C4-2B (cell line): Measurements from ENCODE around the gene TGFBI.

Source experiments
- H3K27ac ChIP-seq: fragments of 450-650 bp; 2 replicates; pipeline ENCODE4 v1.5.1; 2017
- ZFX ChIP-seq: fragments of 450-650 bp; IDR thresholded peaks from 2 replicates; pipeline ENCODE4 v1.6.1; 2017
- TF ChIP-seq, protein P1 (sequence below): fragments of 450-650 bp; conservative IDR thresholded peaks from 2 replicates; pipeline ENCODE4 v1.5.1; 2017; ENCODE audit warnings: mild to moderate bottlenecking

Gene TGFBI

DNA sequence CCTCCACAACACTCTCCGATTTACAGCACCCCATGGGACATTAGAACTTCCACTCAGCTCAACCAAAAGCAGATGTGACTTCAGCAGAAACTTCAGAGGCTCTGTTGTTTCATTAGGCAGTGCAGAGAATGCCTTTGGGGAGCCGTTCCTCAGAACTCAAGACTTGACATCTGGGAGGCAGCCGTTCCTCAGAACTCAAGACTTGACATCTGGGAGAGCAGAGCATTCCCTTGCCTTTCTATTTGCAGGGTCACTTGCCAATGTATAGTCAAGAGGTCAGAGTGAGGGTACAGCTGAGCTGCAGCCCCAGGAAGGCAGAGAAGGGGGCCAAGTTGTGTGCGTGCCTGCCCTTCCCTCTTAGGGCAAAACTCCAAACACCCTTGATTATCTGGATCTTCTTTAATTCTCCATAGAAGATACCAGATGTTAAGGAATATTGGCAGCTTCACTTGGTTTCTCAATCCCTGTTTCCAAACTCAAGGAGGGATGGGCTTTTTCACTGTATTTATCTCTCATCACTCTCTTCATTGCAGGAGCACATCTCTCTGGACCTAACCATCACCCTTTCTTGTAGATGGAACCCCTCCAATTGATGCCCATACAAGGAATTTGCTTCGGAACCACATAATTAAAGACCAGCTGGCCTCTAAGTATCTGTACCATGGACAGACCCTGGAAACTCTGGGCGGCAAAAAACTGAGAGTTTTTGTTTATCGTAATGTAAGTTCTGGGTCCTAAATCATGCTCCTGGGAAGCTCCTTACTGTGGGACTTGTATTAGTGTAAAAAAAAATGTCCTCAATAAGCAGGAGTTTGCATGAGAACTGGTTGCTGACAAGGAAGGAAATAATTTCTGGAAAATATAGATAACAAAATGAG, 25.6 kb downstream of the TGFBI start:
- no peak for TF ChIP-seq ZFX
- TF ChIP-seq, protein P1, sequence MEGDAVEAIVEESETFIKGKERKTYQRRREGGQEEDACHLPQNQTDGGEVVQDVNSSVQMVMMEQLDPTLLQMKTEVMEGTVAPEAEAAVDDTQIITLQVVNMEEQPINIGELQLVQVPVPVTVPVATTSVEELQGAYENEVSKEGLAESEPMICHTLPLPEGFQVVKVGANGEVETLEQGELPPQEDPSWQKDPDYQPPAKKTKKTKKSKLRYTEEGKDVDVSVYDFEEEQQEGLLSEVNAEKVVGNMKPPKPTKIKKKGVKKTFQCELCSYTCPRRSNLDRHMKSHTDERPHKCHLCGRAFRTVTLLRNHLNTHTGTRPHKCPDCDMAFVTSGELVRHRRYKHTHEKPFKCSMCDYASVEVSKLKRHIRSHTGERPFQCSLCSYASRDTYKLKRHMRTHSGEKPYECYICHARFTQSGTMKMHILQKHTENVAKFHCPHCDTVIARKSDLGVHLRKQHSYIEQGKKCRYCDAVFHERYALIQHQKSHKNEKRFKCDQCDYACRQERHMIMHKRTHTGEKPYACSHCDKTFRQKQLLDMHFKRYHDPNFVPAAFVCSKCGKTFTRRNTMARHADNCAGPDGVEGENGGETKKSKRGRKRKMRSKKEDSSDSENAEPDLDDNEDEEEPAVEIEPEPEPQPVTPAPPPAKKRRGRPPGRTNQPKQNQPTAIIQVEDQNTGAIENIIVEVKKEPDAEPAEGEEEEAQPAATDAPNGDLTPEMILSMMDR, result no peak
- H3K27ac ChIP-seq, result no peak overlapping the region

DNA sequence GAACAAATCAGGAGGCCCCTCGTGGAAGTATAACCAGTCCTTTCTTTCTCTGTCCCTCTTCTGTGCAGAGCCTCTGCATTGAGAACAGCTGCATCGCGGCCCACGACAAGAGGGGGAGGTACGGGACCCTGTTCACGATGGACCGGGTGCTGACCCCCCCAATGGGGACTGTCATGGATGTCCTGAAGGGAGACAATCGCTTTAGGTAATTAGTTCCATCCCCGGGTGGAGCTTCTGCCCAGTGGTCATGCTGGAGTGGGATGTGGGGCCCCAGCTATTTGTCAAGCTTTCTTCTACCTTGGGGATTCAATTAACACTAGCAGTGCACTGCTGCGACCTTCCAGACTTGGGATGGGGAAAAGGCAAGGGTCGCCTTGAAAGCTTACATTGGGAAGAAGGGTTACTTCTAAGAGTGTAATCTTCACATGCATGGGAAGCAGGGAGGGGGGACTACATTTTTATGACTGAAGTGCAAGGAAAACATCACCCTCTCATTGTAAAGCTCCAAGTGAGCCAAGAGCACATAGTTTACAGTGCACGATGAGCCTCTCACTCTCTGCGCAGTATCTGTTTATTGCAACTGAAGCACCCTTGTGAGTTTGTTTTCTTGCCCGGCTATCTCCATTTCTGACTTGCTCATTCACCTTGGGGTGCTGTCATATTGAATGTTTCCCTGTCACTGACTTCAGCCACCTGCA, 27.0 kb downstream of the TGFBI start:
- no peak for TF ChIP-seq ZFX
- TF ChIP-seq, protein P1, result no peak
- no peak overlapping the region for H3K27ac ChIP-seq

DNA sequence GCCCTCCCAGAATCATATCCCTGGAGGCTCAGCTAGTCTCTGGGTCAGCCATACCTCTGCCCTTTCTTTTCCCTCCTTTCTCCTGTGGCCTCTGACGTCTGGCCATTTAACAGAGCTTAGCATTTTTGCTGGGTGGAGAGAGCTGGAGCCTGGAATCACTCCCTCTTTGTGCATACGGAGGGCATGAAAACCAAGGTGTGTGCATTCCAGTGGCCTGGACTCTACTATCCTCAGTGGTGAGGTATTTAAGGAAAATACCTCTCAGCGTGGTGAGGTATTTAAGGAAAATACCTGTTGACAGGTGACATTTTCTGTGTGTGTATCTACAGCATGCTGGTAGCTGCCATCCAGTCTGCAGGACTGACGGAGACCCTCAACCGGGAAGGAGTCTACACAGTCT, 27.5 kb downstream of the TGFBI start:
- no peak for TF ChIP-seq ZFX
- TF ChIP-seq, protein P1, result no peak
- no peak overlapping the region for H3K27ac ChIP-seq

DNA sequence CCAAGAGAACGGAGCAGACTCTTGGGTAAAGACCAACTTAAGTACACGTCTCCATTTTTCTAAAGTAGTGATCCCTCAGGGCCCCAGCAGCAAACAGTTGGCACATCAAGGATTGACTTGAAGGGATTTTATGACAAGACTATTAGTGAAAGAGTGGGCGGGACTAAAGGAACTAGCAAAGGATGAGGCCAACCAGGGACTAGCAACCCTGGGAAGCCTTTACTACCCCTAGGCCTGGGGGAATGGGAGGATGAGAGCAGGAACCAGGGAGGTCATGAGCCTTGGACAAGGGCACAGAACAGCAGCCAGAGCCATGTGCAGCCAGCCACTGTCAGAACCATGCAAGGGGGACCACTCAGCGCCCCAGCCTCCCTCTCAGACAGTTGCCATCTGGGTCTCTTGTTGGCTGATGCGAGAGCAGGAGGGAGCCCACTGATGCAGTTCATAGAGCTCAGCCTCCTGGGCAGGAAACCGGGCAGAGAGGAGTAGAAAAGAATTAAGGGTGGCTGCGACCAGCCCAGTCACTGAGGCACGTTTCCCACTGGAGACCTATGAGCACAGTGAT, 28.1 kb downstream of the TGFBI start:
- H3K27ac ChIP-seq, result no peak overlapping the region
- TF ChIP-seq, protein P1, result no peak
- no peak for TF ChIP-seq ZFX

DNA sequence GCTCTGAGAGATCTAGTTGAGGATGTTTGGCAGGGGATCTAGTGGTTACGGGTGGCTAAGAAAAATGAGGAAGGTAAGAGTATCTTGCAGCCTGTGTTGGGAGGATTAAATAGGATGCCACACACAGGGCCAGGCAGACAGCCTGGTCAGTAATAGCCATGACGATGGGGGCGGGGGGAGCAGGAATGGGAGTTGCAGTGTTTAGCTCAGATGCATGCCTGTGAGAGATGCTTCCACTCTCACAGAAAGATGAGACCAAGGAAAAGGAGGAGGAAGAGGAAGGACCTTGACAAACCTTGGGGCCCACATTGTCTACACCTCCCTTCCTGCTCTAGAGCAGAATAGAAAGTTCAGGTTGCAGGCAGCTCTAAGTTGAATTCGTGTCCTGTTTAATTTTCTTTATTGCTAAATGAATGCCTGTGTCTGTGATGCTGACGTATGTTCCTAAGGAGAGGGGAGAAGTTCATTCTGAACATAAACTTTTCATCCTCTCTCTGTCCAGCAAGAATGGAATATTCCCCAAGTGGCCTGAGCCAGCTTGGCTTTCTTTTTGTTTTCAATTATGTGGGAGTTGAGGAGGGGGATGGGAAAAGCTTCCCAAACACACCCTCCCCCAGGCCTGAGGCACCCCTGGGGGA, 28.7 kb downstream of the TGFBI start:
- TF ChIP-seq, protein P1, result no peak
- no peak for TF ChIP-seq ZFX
- no peak overlapping the region for H3K27ac ChIP-seq

DNA sequence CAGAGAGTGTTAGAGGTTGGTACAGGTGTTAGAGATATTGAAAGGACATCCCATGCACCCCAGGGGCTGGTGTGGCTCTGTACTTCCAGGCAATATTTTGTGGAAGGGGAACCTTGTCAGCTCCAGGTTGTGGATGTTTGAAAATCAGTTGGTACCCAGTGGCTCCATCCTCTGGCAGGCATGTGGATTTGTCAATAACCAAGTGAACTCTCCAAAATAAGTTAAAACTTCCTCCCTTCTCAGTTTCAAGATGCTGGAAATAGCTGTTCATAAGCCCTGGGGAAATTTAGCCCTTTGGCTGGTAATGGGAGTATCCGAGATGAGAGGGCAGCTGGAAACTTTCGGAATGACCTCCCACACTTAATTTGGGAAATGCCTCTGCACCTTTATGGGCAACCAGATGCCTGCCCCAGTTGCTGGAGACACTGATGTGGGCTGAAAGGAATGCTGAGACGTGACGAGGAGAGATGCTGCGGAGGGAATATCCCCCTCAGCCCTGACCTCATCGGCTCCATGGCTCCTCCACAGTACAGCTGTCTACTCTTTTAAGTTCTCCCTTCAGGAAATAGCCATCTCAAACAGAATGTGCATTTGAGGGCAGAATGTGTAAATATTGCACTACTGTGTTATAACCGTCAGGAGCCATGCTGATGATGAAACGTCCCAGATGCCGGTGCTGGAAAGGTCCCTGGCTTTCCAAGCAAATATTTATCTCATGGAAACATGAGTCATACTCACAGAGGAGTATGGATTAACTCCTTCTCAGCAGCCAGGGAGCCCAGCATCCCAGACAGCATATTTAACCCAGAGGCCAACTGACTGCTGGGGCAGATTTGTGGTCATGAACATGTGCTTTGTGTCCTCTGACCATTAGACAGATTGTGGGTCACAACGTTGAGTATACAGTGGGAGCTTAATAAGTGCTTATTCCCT, 29.5 kb downstream of the TGFBI start:
- TF ChIP-seq, protein P1, result no peak
- H3K27ac ChIP-seq, result no peak overlapping the region
